ENCODE results near the gene DROSHA.

DROSHA gene

GRCh38 chr5:31390256-31390655 is 141.6 kb downstream of the DROSHA start:
- no peaks in the 10 kb centered on the region for H4K20me1 ChIP-seq (ENCODE audit: control insufficient read depth, insufficient read depth, low read depth, low read length)
- no peaks in the 10 kb centered on the region for H3K36me3 ChIP-seq (ENCODE audit: control insufficient read depth, low read length)
- no peaks in the 10 kb centered on the region for H3K9me2 ChIP-seq (replicated peaks; ENCODE audit: control insufficient read depth, low read length)
- H3K4me3 ChIP-seq (ENCODE audit: low read length): no peak overlapping the region
- no peaks in the 10 kb centered on the region for H3K79me2 ChIP-seq (ENCODE audit: control insufficient read depth, low read length)
- H3K27me3 ChIP-seq (ENCODE audit: control insufficient read depth, low read length): no peaks in the 10 kb centered on the region
- no peak overlapping the region for H3K27ac ChIP-seq (ENCODE audit: low read depth, low read length)
- no peaks in the 10 kb centered on the region for H3K9me3 ChIP-seq (ENCODE audit: control insufficient read depth, insufficient read depth, low read length)
- no peak for TF ChIP-seq EZH2phosphoT487 (IDR thresholded peaks at IDR 0.05; ENCODE audit: borderline replicate concordance, low read length)
- no peak for TF ChIP-seq CTCF (IDR thresholded peaks at IDR 0.05; ENCODE audit: low read depth, low read length, poor library complexity, severe bottlenecking)
- no peaks in the 10 kb centered on the region for H3F3A ChIP-seq (ENCODE audit: control insufficient read depth, insufficient read depth)
- no peak overlapping the region for H3K4me2 ChIP-seq (ENCODE audit: low read length)
- H3K4me1 ChIP-seq (ENCODE audit: control insufficient read depth, low read length): no peaks in the 10 kb centered on the region

- no peaks in the 10 kb centered on the region for H3K27me3 ChIP-seq (ENCODE audit: control insufficient read depth, low read length)
- H3K4me2 ChIP-seq (ENCODE audit: low read length): no peak overlapping the region
- no peaks in the 10 kb centered on the region for H4K20me1 ChIP-seq (ENCODE audit: control insufficient read depth, insufficient read depth, low read depth, low read length)
- H3K9me2 ChIP-seq (replicated peaks; ENCODE audit: control insufficient read depth, low read length): no peaks in the 10 kb centered on the region
- no peak overlapping the region for H3K27ac ChIP-seq (ENCODE audit: low read depth, low read length)
- H3K9me3 ChIP-seq (ENCODE audit: control insufficient read depth, insufficient read depth, low read length): no peaks in the 10 kb centered on the region
- no peaks in the 10 kb centered on the region for H3K4me1 ChIP-seq (ENCODE audit: control insufficient read depth, low read length)
- no peak overlapping the region for H3K4me3 ChIP-seq (ENCODE audit: low read length)
- no peaks in the 10 kb centered on the region for H3K79me2 ChIP-seq (ENCODE audit: control insufficient read depth, low read length)
- TF ChIP-seq CTCF (IDR thresholded peaks at IDR 0.05; ENCODE audit: low read depth, low read length, poor library complexity, severe bottlenecking): no peak
- no peak for TF ChIP-seq EZH2phosphoT487 (IDR thresholded peaks at IDR 0.05; ENCODE audit: borderline replicate concordance, low read length)
- H3F3A ChIP-seq (ENCODE audit: control insufficient read depth, insufficient read depth): no peaks in the 10 kb centered on the region
- H3K36me3 ChIP-seq (ENCODE audit: control insufficient read depth, low read length): no peaks in the 10 kb centered on the region
These were observed 145.9 kb downstream of the DROSHA start for GRCh38 chr5:31385774-31386537.

- no peaks in the 10 kb centered on the region for H3K9me2 ChIP-seq (replicated peaks; ENCODE audit: control insufficient read depth, low read length)
- no peak overlapping the region for H3K4me3 ChIP-seq (ENCODE audit: low read length)
- no peaks in the 10 kb centered on the region for H4K20me1 ChIP-seq (ENCODE audit: control insufficient read depth, insufficient read depth, low read depth, low read length)
- H3F3A ChIP-seq (ENCODE audit: control insufficient read depth, insufficient read depth): no peaks in the 10 kb centered on the region
- no peak for TF ChIP-seq CTCF (IDR thresholded peaks at IDR 0.05; ENCODE audit: low read depth, low read length, poor library complexity, severe bottlenecking)
- TF ChIP-seq EZH2phosphoT487 (IDR thresholded peaks at IDR 0.05; ENCODE audit: borderline replicate concordance, low read length): no peak
- no peaks in the 10 kb centered on the region for H3K36me3 ChIP-seq (ENCODE audit: control insufficient read depth, low read length)
- no peaks in the 10 kb centered on the region for H3K9me3 ChIP-seq (ENCODE audit: control insufficient read depth, insufficient read depth, low read length)
- no peak overlapping the region for H3K27ac ChIP-seq (ENCODE audit: low read depth, low read length)
- H3K27me3 ChIP-seq (ENCODE audit: control insufficient read depth, low read length): no peaks in the 10 kb centered on the region
- H3K4me1 ChIP-seq (ENCODE audit: control insufficient read depth, low read length): no peaks in the 10 kb centered on the region
- H3K79me2 ChIP-seq (ENCODE audit: control insufficient read depth, low read length): no peaks in the 10 kb centered on the region
- no peak overlapping the region for H3K4me2 ChIP-seq (ENCODE audit: low read length)
These were observed 148.2 kb downstream of the DROSHA start for GRCh38 chr5:31383734-31384133.
